Activated CD4-positive, alpha-beta T cell treated with anti-CD3 and anti-CD28 coated beads, Interleukin-2, Interleukin-6, amounts not matched to agents 100 ng/mL and 50 ng/mL, durations not matched to agents 16 hours and 8 hours (primary cell): ENCODE data around the gene TRIM71.
A peak's percentile ranks its signal among the peaks of the same experiment; 100 is the strongest.
"Not testable (repeated sequence)": the region's sequence is repeated elsewhere in the genome, so short reads cannot be mapped to it uniquely, and the experiment has no call there.

Source experiments
- DNase-seq: peaks from one replicate; pipeline ENCODE4 v3.0.0-alpha.2; 2020

TRIM71 gene

GRCh38 chr3:32895701-32896100 is 77.9 kb downstream of the TRIM71 start:
- DNase-seq = no peak

GRCh38 chr3:32896143-32896542 is 78.3 kb downstream of the TRIM71 start:
- no peak for DNase-seq

DNA sequence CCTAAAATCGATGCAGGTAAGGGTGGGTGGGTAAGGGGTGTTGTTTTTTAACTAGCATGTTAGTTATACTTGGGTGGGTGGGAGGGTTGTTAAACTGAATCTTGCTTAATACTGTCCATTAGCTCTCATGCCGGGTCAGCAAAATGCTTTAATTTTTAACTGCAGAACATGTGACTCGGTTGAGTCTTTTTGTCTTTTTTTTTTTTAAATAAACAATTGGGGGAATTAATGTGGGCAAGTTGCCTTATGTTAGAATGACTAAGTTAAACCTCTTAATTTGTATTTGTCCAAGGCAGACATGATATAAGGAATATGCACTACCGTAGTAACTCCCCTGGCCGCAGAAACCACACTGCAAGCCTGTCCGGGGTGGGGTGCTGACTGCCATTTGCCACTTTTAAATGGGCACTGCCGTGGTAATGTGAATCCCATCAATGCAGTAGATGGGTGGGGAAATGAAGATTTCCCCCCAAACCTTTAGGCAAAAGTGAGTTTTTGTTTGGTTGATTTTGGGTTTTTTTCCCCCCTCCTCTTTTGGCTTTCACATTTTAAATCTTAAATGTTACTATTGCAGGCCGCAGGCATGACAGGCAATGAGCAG is 79.3 kb downstream of the TRIM71 start:
- no peak for DNase-seq

DNA sequence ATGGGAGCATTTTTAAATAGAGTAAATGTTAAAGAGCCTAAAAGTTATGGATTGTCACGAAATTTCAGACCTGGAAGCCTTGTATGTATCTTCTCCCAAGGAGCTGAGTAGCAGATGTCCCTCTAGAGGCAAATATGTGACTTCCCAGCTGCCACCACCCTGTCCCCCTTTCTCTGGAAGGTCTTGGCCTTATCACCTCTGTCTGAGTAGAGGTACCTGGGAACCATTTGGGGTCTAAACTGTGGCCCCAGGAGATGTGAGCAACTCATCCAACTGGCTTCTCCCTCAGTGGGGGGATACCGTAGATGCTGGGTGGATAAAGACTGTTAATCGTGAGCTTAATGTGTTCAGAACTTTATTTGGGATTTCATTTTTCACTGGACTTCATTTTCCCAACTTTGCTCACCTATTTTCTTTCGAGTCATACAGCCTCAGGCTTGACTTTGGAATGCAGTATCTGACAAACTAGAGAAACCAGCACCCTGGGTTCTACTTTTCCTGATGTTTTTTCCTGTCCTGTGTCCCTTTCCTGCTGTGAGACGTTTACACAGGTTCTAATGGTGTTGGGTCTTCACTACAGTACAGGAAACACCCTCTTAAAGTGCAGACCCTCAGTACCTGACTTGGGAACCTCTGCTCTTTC is 80.3 kb downstream of the TRIM71 start:
- no peak for DNase-seq

- no peak for DNase-seq
Observed at GRCh38 chr3:32899265-32899664, 81.5 kb downstream of the TRIM71 start.

GRCh38 chr3:32901005-32901932 is 83.5 kb downstream of the TRIM71 start:
- DNase-seq = no peak

GRCh38 chr3:32902887-32903371 is 85.1 kb downstream of the TRIM71 start:
- peak; percentile 47 for DNase-seq

GRCh38 chr3:32903953-32904352 is 86.2 kb downstream of the TRIM71 start:
- no peak for DNase-seq

DNA sequence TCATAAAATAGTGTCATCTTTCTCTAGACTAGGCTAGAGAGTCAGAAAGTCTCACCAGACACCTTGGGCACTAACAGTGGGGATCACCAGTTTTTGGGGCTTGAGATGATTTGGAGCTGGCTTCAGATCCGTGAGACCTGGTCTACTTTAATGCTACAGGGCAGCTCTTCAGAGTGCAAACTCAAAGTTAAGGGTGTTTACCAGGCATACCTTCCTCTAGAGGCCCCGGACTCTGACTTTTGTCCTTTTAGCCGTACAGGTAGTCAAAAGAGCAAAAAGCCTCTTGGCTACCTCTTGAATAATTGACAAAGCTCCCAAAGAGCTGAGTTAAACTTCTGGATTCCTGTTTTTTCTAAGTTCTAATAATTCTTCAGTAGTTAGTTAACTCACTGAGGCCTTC is 92.2 kb downstream of the TRIM71 start:
- DNase-seq = no peak

DNA sequence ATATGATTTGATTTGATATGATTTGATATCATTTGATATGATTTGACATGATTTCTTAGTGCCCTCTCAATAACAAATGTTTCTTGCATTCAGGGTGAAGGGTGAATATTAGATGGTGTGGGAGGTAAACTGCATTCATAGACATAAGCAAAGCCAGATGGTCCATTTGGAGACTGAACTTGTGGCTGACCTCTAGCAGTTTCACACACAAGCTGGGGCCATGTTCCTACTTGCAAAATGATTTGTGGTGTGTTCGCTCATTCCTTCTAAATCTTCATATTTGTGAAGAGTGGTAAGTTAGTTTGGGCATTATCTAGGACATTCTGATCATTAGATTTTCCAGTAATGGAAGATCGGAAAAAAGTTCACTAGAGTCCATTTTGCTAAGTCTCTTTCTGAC is 93.2 kb downstream of the TRIM71 start:
- no peak for DNase-seq

GRCh38 chr3:32912046-32912445 is 94.2 kb downstream of the TRIM71 start:
- no peak for DNase-seq

DNA sequence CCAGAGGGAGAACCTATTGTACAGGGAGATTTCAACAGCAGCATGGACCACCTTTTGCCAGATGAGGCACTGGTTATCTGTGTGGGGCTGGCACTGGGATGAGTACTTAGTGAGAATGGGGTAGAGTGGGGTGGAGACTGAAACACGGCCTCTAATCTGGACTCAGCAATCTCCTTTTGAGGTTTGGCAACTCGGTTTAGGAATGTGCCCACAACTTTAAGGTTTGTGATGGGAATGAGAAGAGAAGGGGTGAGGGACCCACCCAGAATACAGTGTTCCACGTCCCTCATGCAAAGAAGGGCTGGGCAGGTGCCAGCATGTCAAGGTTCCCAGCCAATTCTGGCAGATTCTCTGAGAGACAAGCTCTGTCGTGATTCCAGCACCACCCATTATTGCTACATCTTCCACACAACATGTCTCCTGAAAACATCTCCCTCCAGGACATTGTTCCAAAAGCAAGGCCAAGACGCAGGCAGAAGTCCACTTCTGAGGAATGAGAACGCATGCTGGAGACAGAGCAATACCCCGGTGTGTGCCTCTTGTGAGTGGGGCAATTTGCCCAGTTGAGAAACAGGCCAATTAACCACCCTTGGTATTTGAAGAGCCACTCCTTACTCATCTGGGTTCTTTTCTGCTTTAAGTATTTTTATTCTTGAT is 96.1 kb downstream of the TRIM71 start:
- DNase-seq = no peak

DNA sequence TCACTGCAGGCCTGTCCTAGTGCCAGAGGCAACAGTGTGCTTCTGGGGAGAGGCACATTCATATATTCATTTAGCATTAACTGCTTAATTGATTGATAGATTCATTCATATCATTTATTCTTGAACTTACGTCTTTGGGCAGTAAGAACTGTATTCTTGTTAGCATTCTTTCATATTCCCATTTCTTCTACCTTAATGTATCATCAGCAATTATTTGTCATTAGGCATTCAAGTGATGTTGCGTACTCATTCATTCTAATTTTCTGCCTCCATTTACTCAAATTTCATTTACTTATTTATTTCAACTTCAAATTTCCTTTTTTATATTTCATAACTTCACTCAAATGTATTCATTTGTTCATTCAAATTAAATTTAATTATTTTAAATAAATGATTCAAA is 102.1 kb downstream of the TRIM71 start:
- no peak for DNase-seq

DNA sequence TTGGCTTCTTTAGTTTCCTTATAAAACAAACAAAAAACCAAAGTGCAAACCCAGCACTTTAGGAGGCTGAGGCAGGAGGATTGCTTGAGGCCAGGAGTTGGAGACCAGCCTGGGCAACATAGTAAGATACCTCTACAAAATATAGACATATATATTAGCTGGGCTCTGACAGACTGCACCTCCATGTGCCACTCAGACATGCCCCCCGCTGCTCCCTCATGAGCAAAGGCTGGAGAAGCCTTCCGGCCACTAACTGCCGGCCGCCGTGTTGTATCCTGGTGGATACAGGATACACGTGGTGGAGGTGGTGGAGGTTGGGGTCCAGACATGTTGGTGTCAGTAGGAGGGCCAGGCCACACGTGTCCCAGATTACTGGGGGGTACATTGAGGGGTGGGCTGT is 104.3 kb downstream of the TRIM71 start:
- no peak for DNase-seq

GRCh38 chr3:32930161-32930560 is 112.4 kb downstream of the TRIM71 start:
- no peak for DNase-seq

DNA sequence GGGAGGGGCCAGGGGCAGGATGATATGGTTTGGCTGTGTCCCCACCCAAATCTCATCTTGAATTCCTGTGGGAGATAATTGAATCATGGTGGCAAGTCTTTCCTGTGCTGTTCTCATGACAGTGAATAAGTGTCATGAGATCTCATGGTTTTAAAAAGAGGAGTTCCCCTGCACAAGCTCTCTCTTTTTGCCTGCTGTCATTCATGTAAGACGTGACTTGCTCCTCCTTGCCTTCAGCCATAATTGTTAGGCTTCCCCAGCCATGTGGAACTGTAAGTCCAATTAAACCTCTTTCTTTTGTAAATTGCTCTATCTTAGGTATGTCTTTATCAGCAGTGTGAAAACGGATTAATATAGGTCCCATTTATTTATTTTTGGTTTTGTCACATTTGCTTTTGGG is 113.5 kb downstream of the TRIM71 start:
- DNase-seq = not testable (repeated sequence)

GRCh38 chr3:32934150-32934742 is 116.4 kb downstream of the TRIM71 start:
- peak; percentile 36 for DNase-seq

- DNase-seq = no peak
Observed at GRCh38 chr3:32937331-32937730, 119.5 kb downstream of the TRIM71 start.

GRCh38 chr3:32939531-32940284 is 121.9 kb downstream of the TRIM71 start:
- DNase-seq = not testable (repeated sequence)

- DNase-seq = no peak
Observed at GRCh38 chr3:32940726-32941125, 122.9 kb downstream of the TRIM71 start.

DNA sequence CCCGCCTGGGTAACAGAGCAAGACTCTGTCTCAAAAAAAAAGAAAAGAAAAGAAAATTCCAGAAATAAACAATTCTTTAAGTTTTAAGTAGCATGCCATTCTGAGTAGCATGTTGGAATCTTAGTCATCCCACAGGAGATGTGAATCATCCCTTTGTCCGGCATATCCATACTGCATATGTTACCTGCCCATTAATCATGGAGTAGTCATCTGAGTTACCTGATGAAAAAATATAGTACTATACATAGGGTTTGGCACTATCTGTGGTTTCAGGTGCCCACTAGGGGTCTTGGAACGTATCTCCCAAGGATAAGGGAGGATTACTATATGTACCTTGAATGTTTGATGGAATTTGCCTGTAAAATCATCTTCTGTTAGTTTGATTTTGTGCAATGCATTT is 127.3 kb downstream of the TRIM71 start:
- no peak for DNase-seq

DNA sequence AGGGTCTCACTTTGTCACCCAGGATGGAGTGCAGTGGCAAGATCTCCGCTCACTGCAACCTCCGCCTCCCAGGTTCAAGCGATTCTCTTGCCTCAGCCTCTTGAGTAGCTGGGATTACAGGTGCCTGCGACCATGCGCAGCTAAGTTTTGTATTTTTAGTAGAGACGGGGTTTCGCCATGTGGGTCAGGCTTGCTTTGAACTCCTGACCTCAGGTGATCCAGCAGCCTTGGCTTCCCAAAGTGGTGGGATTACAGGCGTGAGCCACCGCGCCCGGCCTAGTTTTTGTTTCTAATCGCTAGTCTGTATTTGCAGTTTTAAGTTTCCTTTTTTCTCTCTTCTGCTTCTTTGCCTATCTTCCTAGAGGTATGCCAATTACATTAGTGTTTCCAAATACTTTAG is 127.8 kb downstream of the TRIM71 start:
- DNase-seq = not testable (repeated sequence)
